ENCODE measurements around the gene NPIPB2.
A peak's percentile ranks its signal among the peaks of the same experiment; 100 is the strongest.
"Not testable (repeated sequence)": the region's sequence is repeated elsewhere in the genome, so short reads cannot be mapped to it uniquely, and the experiment has no call there.

Gene NPIPB2

GRCh38 chr16:11978080-11978479 is 36.2 kb upstream of the NPIPB2 start:
- TF ChIP-seq, protein P1, sequence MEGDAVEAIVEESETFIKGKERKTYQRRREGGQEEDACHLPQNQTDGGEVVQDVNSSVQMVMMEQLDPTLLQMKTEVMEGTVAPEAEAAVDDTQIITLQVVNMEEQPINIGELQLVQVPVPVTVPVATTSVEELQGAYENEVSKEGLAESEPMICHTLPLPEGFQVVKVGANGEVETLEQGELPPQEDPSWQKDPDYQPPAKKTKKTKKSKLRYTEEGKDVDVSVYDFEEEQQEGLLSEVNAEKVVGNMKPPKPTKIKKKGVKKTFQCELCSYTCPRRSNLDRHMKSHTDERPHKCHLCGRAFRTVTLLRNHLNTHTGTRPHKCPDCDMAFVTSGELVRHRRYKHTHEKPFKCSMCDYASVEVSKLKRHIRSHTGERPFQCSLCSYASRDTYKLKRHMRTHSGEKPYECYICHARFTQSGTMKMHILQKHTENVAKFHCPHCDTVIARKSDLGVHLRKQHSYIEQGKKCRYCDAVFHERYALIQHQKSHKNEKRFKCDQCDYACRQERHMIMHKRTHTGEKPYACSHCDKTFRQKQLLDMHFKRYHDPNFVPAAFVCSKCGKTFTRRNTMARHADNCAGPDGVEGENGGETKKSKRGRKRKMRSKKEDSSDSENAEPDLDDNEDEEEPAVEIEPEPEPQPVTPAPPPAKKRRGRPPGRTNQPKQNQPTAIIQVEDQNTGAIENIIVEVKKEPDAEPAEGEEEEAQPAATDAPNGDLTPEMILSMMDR (IDR thresholded peaks at IDR 0.05; ENCODE audit: borderline replicate concordance, insufficient read depth, low read depth, low read length): no peak
- peak overlapping the region; percentile 78 for H3K4me3 ChIP-seq (ENCODE audit: low read depth, low read length)

DNA sequence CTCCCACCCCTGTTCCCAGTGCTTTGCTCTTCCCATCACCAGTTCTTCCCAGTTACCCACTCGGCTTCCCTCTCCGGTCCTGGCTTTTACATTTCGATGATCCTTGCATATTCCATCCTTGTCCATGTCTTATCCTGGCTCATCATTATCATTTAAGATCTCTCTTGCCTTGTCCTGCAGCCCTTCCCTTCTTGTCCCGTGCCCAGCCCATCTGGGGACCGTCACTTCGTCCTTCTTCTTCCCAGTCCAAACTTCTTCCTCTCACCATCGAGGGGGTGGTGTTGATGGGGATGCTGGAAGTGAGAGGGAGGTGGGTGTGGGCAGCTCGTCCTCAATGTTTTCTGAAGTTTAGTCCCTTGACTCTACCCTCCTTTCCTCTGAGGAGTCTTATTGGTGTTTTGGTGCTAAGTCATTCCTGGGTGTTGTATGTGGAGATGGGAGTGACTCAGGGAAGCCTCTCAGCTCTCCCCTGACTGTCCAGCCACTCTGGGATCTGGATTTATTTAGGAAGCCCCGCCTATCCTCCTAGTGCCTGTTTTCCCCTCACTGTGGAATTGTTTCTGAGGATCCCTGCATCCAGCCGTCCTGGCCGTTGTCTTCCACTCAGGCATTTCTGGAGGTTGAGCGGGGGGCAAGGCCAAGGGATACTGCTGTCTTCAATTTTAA is 35.7 kb upstream of the NPIPB2 start:
- peak overlapping the region; percentile 78 for H3K4me3 ChIP-seq (ENCODE audit: low read depth, low read length)
- TF ChIP-seq, protein P1 (IDR thresholded peaks at IDR 0.05; ENCODE audit: borderline replicate concordance, insufficient read depth, low read depth, low read length): no peak

DNA sequence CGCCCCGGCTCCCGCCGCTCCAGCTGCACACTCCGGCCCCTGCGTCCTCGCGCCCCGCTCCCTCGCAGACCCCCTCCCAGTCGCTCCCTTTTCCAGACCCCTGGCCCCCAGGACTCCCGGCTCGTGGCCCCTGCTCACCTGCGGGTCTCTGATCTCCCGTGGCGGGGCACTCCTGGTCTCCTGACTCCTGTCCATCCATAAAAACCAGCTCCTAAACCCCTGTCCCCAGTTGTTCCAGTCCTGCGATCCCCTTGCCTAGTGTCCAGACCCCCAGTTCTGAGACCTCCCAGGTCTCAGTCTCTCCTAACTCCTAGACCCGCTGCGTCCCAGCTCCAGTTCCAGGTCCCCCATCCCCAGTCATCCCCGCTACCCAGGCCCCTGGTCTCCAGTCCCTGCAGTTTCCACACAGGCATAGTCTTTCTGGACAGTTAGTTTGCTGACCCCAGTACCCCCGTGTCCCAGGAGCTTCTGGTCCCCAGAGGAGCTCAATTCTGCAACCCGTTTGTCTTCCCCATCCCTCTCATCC is 35.1 kb upstream of the NPIPB2 start:
- TF ChIP-seq, protein P1 (IDR thresholded peaks at IDR 0.05; ENCODE audit: borderline replicate concordance, insufficient read depth, low read depth, low read length): no peak
- H3K4me3 ChIP-seq (ENCODE audit: low read depth, low read length): peak overlapping the region; percentile 78

- TF ChIP-seq, protein P1 (IDR thresholded peaks at IDR 0.05; ENCODE audit: borderline replicate concordance, insufficient read depth, low read depth, low read length): no peak
- H3K4me3 ChIP-seq (ENCODE audit: low read depth, low read length): no peak overlapping the region
These were observed 31.2 kb upstream of the NPIPB2 start for GRCh38 chr16:11973070-11973469.

- TF ChIP-seq, protein P1 (IDR thresholded peaks at IDR 0.05; ENCODE audit: borderline replicate concordance, insufficient read depth, low read depth, low read length): no peak
- no peak overlapping the region for H3K4me3 ChIP-seq (ENCODE audit: low read depth, low read length)
These were observed 30.3 kb upstream of the NPIPB2 start for GRCh38 chr16:11972128-11972527.

- not testable (repeated sequence) for H3K4me3 ChIP-seq (ENCODE audit: low read depth, low read length)
These were observed 28.4 kb upstream of the NPIPB2 start for GRCh38 chr16:11970292-11970691.

DNA sequence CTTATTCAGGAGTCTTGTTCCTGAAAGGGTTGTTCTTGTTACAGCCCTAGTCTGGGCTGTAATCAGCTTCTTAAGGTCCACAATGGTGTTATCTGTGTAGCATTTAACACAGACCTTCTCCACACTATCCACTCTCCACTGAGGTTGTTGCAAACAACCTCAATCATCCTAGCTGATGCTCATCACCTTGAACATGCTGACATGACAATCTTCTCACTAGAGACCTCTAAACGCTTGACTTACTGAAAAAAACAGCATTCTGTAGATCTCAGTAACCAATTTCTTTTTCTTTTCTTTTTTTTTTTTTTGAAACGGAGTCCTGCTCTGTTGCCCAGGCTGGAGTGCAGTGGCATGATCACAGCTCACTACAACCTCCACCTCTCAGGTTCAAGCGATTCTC is 26.7 kb upstream of the NPIPB2 start:
- no peak overlapping the region for H3K4me3 ChIP-seq (ENCODE audit: low read depth, low read length)
- TF ChIP-seq, protein P1 (IDR thresholded peaks at IDR 0.05; ENCODE audit: borderline replicate concordance, insufficient read depth, low read depth, low read length): no peak

All from GM12875 (cell line).